22Rv1 (cell line): ENCODE data around the gene SYCE1L.

Source experiments
- ZFX ChIP-seq: fragments of 450-650 bp; IDR thresholded peaks from 2 replicates; pipeline ENCODE4 v1.6.1; 2017; ENCODE audit warnings: antibody characterized with exemption, borderline replicate concordance
- TF ChIP-seq, protein P1 (sequence below): fragments of 450-650 bp; IDR thresholded peaks from 2 replicates; pipeline ENCODE4 v1.5.1; 2017; ENCODE audit warnings: mild to moderate bottlenecking

- TF ChIP-seq, protein P1, sequence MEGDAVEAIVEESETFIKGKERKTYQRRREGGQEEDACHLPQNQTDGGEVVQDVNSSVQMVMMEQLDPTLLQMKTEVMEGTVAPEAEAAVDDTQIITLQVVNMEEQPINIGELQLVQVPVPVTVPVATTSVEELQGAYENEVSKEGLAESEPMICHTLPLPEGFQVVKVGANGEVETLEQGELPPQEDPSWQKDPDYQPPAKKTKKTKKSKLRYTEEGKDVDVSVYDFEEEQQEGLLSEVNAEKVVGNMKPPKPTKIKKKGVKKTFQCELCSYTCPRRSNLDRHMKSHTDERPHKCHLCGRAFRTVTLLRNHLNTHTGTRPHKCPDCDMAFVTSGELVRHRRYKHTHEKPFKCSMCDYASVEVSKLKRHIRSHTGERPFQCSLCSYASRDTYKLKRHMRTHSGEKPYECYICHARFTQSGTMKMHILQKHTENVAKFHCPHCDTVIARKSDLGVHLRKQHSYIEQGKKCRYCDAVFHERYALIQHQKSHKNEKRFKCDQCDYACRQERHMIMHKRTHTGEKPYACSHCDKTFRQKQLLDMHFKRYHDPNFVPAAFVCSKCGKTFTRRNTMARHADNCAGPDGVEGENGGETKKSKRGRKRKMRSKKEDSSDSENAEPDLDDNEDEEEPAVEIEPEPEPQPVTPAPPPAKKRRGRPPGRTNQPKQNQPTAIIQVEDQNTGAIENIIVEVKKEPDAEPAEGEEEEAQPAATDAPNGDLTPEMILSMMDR, result no peak
- no peak for TF ChIP-seq ZFX
These were observed 20.2 kb downstream of the SYCE1L start for GRCh38 chr16:77219437-77219836.
